ENCODE data around the gene CATSPERE.

CATSPERE gene

DNA sequence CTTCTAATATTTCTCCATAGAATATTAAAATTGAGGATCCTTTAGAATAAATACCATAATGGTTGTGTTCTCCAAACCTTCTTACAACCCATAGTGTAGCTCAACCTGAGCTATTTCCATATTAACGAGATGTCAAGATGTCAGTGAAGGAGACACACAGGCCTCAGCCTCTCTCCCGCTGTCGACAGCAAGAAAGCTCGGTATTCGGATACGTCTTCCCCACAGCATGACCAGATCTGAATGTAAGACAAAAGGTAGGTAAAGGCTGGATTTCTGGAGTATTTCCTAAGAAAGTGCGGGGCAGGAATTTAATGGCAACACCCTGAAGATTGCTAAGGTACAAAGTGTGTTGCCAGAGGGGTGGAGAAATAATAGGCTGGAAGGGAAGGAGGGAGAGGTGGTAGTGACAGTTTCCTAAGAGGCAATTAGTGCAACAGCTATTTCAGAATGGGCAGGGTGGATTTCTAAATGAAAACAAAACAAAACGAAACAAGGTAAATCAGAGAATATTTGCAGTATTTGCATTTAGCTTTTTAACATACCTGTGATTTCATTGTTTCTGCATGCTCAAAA lies 11.1 kb upstream of the CATSPERE start:
- Histone ChIP-seq H3K4me2 (ENCODE audit: insufficient read depth, low read length) (peak overlapping the region; percentile 83), H3K4me3 (ENCODE audit: low read depth in 1 of 2, low read length in 2 of 2) (peak overlapping the region; percentile 59 to 80; a peak in 3 of 4 replicates), H3K9ac (ENCODE audit: low read depth, low read length) (peak overlapping the region; percentile 91), H3K27ac (ENCODE audit: low read length) (peak overlapping the region; percentile 98), H3K4me1 (ENCODE audit: insufficient read depth, low read length) (peaks cover 40% of the 10 kb centered on the region), H3K9me3 (ENCODE audit: insufficient read depth, low read length, severe bottlenecking) (no peaks in the 10 kb centered on the region), H3K27me3 (ENCODE audit: insufficient read depth, low read length, poor library complexity) (no peaks in the 10 kb centered on the region), H4K20me1 (ENCODE audit: insufficient read depth, low read length) (peaks cover 7% of the 10 kb centered on the region; the same call in 1 of the 2 replicates), H3K36me3 (ENCODE audit: insufficient read depth, low read length) (peaks cover 29% of the 10 kb centered on the region), H3K79me2 (ENCODE audit: insufficient read depth, low read length) (peaks cover 67% of the 10 kb centered on the region), H2AFZ (ENCODE audit: low read depth, low read length) (peak overlapping the region; percentile 97; the same call in 1 of the 2 replicates)
- TF ChIP-seq, protein P1, sequence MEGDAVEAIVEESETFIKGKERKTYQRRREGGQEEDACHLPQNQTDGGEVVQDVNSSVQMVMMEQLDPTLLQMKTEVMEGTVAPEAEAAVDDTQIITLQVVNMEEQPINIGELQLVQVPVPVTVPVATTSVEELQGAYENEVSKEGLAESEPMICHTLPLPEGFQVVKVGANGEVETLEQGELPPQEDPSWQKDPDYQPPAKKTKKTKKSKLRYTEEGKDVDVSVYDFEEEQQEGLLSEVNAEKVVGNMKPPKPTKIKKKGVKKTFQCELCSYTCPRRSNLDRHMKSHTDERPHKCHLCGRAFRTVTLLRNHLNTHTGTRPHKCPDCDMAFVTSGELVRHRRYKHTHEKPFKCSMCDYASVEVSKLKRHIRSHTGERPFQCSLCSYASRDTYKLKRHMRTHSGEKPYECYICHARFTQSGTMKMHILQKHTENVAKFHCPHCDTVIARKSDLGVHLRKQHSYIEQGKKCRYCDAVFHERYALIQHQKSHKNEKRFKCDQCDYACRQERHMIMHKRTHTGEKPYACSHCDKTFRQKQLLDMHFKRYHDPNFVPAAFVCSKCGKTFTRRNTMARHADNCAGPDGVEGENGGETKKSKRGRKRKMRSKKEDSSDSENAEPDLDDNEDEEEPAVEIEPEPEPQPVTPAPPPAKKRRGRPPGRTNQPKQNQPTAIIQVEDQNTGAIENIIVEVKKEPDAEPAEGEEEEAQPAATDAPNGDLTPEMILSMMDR (IDR thresholded peaks at IDR 0.05; ENCODE audit: borderline replicate concordance, extremely low read depth, low read length, poor library complexity, severe bottlenecking), result no peak
- no peak for TF ChIP-seq EZH2 (IDR thresholded peaks at IDR 0.05; ENCODE audit: borderline replicate concordance, low read depth, low read length, severe bottlenecking)
- no peak for ATAC-seq (ENCODE audit: insufficient read depth, low read depth)
- DNase-seq, result no peak

DNA sequence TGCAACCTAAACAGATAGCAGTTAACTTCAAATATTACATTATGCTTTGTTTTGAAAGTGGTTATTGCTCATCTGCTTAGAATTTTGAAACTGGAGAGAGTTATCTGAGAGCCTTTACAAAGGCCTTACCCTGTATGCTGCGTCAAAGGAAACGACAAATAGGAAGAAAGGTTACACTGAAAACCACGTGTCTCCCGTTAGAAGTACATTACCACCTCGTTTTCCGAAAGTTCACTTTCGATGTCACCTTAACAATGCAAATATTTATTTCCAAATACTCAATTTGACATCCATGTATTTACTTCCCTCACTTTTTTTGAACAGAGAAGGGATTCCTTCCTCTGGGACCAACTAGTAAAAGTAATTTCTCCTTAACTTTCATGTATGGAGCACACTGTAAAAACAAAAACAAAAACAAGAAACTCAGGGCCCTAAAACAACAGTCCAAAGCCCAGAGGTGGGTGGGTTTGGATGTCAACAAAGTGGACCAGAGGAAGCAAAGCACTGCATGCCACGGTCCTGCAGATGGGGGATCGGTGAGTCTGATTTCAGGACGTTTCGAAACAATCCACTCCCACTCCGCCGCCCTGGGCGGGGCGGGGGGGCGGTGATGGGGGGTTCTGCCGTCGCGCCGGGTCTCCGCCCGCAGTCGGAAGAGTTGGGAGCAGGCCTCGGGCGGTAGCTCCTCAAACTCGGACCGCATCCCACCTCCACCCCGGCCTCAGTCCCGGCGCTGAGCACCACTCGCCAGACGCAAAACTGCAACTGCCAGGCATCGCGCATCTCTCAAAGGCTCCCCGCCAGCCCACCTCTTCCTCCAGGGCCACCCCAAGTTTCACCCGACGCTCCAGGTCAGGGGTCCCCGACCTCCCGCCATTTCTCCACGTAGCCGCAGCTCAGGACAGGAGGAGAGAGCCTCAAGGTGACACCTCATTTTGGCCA lies 10.2 kb upstream of the CATSPERE start:
- Histone ChIP-seq H3K9ac (ENCODE audit: low read depth, low read length) (peak overlapping the region; percentile 91), H4K20me1 (ENCODE audit: insufficient read depth, low read length) (peaks cover 7% of the 10 kb centered on the region; the same call in 1 of the 2 replicates), H3K4me2 (ENCODE audit: insufficient read depth, low read length) (peak overlapping the region; percentile 83), H3K27me3 (ENCODE audit: insufficient read depth, low read length, poor library complexity) (no peaks in the 10 kb centered on the region), H2AFZ (ENCODE audit: low read depth, low read length) (peak overlapping the region; percentile 97), H3K4me3 (ENCODE audit: low read depth in 1 of 2, low read length in 2 of 2) (peak overlapping the region; percentile 59 to 80), H3K9me3 (ENCODE audit: insufficient read depth, low read length, severe bottlenecking) (no peaks in the 10 kb centered on the region), H3K79me2 (ENCODE audit: insufficient read depth, low read length) (peaks cover 58% of the 10 kb centered on the region), H3K27ac (ENCODE audit: low read length) (peak overlapping the region; percentile 98), H3K4me1 (ENCODE audit: insufficient read depth, low read length) (peaks cover 40% of the 10 kb centered on the region), H3K36me3 (ENCODE audit: insufficient read depth, low read length) (peaks cover 23% of the 10 kb centered on the region)
- ATAC-seq (ENCODE audit: insufficient read depth, low read depth), result peak; percentile 33
- TF ChIP-seq EZH2 (IDR thresholded peaks at IDR 0.05; ENCODE audit: borderline replicate concordance, low read depth, low read length, severe bottlenecking), result no peak
- TF ChIP-seq, protein P1 (IDR thresholded peaks at IDR 0.05; ENCODE audit: borderline replicate concordance, extremely low read depth, low read length, poor library complexity, severe bottlenecking), result no peak
- peak; percentile 79 for DNase-seq

GRCh38 chr1:244451539-244451950 lies 9.5 kb upstream of the CATSPERE start, which contains the start of gene ADSS2:
TSS of gene ADSS2 (minus strand) at chr1:244451909. CDS start at chr1:244451817, 92 bp downstream.
- H2AFZ ChIP-seq (ENCODE audit: low read depth, low read length), result peak within 1 kb of the TSS; percentile 97
- H3K4me3 ChIP-seq (ENCODE audit: low read depth in 1 of 2, low read length in 2 of 2), result peak within 1 kb of the TSS; percentile 59 to 80
- H4K20me1 ChIP-seq (ENCODE audit: insufficient read depth, low read length), result peaks cover 4% of the 10 kb centered on the region; the same call in 1 of the 2 replicates
- H3K9ac ChIP-seq (ENCODE audit: low read depth, low read length), result peak within 1 kb of the TSS; percentile 91
- peaks cover 22% of the 10 kb centered on the region for H3K36me3 ChIP-seq (ENCODE audit: insufficient read depth, low read length)
- TF ChIP-seq, protein P1 (IDR thresholded peaks at IDR 0.05; ENCODE audit: borderline replicate concordance, extremely low read depth, low read length, poor library complexity, severe bottlenecking), result no peak
- TF ChIP-seq EZH2 (IDR thresholded peaks at IDR 0.05; ENCODE audit: borderline replicate concordance, low read depth, low read length, severe bottlenecking), result no peak
- peak within 1 kb of the TSS; percentile 83 for H3K4me2 ChIP-seq (ENCODE audit: insufficient read depth, low read length)
- peak within 1 kb of the TSS; percentile 98 for H3K27ac ChIP-seq (ENCODE audit: low read length)
- H3K4me1 ChIP-seq (ENCODE audit: insufficient read depth, low read length), result peaks cover 40% of the 10 kb centered on the region
- DNase-seq, result no peak
- no peaks in the 10 kb centered on the region for H3K27me3 ChIP-seq (ENCODE audit: insufficient read depth, low read length, poor library complexity)
- peaks cover 51% of the 10 kb centered on the region for H3K79me2 ChIP-seq (ENCODE audit: insufficient read depth, low read length)
- no peaks in the 10 kb centered on the region for H3K9me3 ChIP-seq (ENCODE audit: insufficient read depth, low read length, severe bottlenecking)
- ATAC-seq (ENCODE audit: insufficient read depth, low read depth), result no peak

Data from DND-41 (cell line).